ENCODE results near the gene SELENOS.

The SELENOS gene

GRCh38 chr15:101239724-101240136 lies 37.6 kb downstream of the SELENOS start:
- no peaks in the 10 kb centered on the region for H3K27me3 ChIP-seq (ENCODE audit: insufficient read depth, low read length)
- H3K9ac ChIP-seq (ENCODE audit: low read length) = no peak overlapping the region
- peaks cover 7% of the 10 kb centered on the region; the same call in 1 of the 2 replicates for H3K36me3 ChIP-seq (ENCODE audit: insufficient read depth, low read length)
- no peak overlapping the region for H3K27ac ChIP-seq (ENCODE audit: low read depth, low read length, poor library complexity, severe bottlenecking)
- H3K9me2 ChIP-seq (ENCODE audit: low read depth, low read length) = no peaks in the 10 kb centered on the region
- H3K4me2 ChIP-seq (ENCODE audit: low read length) = no peak overlapping the region
- no peak overlapping the region for H2AFZ ChIP-seq (ENCODE audit: low read length)
- H3F3A ChIP-seq (ENCODE audit: insufficient read depth, low read length) = no peaks in the 10 kb centered on the region
- H3K9me3 ChIP-seq (ENCODE audit: low read length) = no peaks in the 10 kb centered on the region
- no peak overlapping the region for H3K4me3 ChIP-seq (ENCODE audit: low read depth, low read length, poor library complexity, severe bottlenecking)
- TF ChIP-seq EZH2 (IDR thresholded peaks at IDR 0.05; ENCODE audit: borderline replicate concordance, low read length) (no peak), CTCF (IDR thresholded peaks at IDR 0.05; ENCODE audit: low read length) (no peak)
- H4K20me1 ChIP-seq (ENCODE audit: insufficient read depth, low read length) = no peaks in the 10 kb centered on the region
- H3K79me2 ChIP-seq (ENCODE audit: insufficient read depth, low read length) = no peaks in the 10 kb centered on the region
- peaks cover 27% of the 10 kb centered on the region for H3K4me1 ChIP-seq (ENCODE audit: insufficient read depth, low read length, severe bottlenecking)

- Histone ChIP-seq H3K9me2 (ENCODE audit: low read depth, low read length) (no peaks in the 10 kb centered on the region), H3K4me2 (ENCODE audit: low read length) (no peak overlapping the region), H3K36me3 (ENCODE audit: insufficient read depth, low read length) (peaks cover 9% of the 10 kb centered on the region; the same call in 1 of the 2 replicates), H4K20me1 (ENCODE audit: insufficient read depth, low read length) (no peaks in the 10 kb centered on the region), H3K9ac (ENCODE audit: low read length) (no peak overlapping the region), H3K27me3 (ENCODE audit: insufficient read depth, low read length) (no peaks in the 10 kb centered on the region), H3K27ac (ENCODE audit: low read depth, low read length, poor library complexity, severe bottlenecking) (no peak overlapping the region), H3K79me2 (ENCODE audit: insufficient read depth, low read length) (no peaks in the 10 kb centered on the region), H2AFZ (ENCODE audit: low read length) (no peak overlapping the region), H3K9me3 (ENCODE audit: low read length) (no peaks in the 10 kb centered on the region), H3K4me3 (ENCODE audit: low read depth, low read length, poor library complexity, severe bottlenecking) (no peak overlapping the region), H3F3A (ENCODE audit: insufficient read depth, low read length) (no peaks in the 10 kb centered on the region), H3K4me1 (ENCODE audit: insufficient read depth, low read length, severe bottlenecking) (peaks cover 4% of the 10 kb centered on the region)
- TF ChIP-seq CTCF (IDR thresholded peaks at IDR 0.05; ENCODE audit: low read length) (no peak), EZH2 (IDR thresholded peaks at IDR 0.05; ENCODE audit: borderline replicate concordance, low read length) (no peak)
Observed at GRCh38 chr15:101237251-101237650, 40.0 kb downstream of the SELENOS start.

GRCh38 chr15:101233651-101234280 lies 43.5 kb downstream of the SELENOS start:
- Histone ChIP-seq H3K9me2 (ENCODE audit: low read depth, low read length) (no peaks in the 10 kb centered on the region), H3K4me3 (ENCODE audit: low read depth, low read length, poor library complexity, severe bottlenecking) (no peak overlapping the region), H2AFZ (ENCODE audit: low read length) (no peak overlapping the region), H3K27me3 (ENCODE audit: insufficient read depth, low read length) (no peaks in the 10 kb centered on the region), H3F3A (ENCODE audit: insufficient read depth, low read length) (no peaks in the 10 kb centered on the region), H3K36me3 (ENCODE audit: insufficient read depth, low read length) (peaks cover 9% of the 10 kb centered on the region; the same call in 1 of the 2 replicates), H3K4me2 (ENCODE audit: low read length) (no peak overlapping the region), H4K20me1 (ENCODE audit: insufficient read depth, low read length) (no peaks in the 10 kb centered on the region), H3K27ac (ENCODE audit: low read depth, low read length, poor library complexity, severe bottlenecking) (no peak overlapping the region), H3K9me3 (ENCODE audit: low read length) (no peaks in the 10 kb centered on the region), H3K79me2 (ENCODE audit: insufficient read depth, low read length) (no peaks in the 10 kb centered on the region), H3K4me1 (ENCODE audit: insufficient read depth, low read length, severe bottlenecking) (no peaks in the 10 kb centered on the region), H3K9ac (ENCODE audit: low read length) (no peak overlapping the region)
- TF ChIP-seq CTCF (IDR thresholded peaks at IDR 0.05; ENCODE audit: low read length) (no peak), EZH2 (IDR thresholded peaks at IDR 0.05; ENCODE audit: borderline replicate concordance, low read length) (no peak)
